SK-N-MC (cell line): Measurements from ENCODE around the gene MCTP2.

Experiments
- DNase-seq: peaks from one replicate; pipeline ENCODE4 v3.0.0-alpha.2; 2011; ENCODE audit warnings: low read depth, low spot score
- H3K27ac ChIP-seq: fragments of 200-600 bp; sonication (generic); 2 replicates; pipeline ENCODE4 v1.5.1; 2016; ENCODE audit warnings: mixed run types
- H3K36me3 ChIP-seq: fragments of 200-600 bp; sonication (generic); 2 replicates; pipeline ENCODE4 v1.6.1; 2017; ENCODE audit warnings: antibody characterized with exemption, low read length, mixed read lengths; ENCODE audit not compliant: insufficient read depth
- H3K4me3 ChIP-seq: fragments of 200-600 bp; sonication (generic); 2 replicates; pipeline ENCODE4 v1.5.1; 2016
- H3K9ac ChIP-seq: fragments of 200-600 bp; sonication (generic); 2 replicates; pipeline ENCODE4 v1.8.0; 2017; ENCODE audit warnings: mixed run types, mixed read lengths; ENCODE audit not compliant: insufficient read length
- H3K9me3 ChIP-seq: fragments of 200-600 bp; sonication (generic); 2 replicates; pipeline ENCODE4 v1.6.1; 2017; ENCODE audit warnings: low read depth, mild to moderate bottlenecking, antibody characterized with exemption, low read length, moderate library complexity, mixed read lengths
- EZH2 ChIP-seq: fragments of 200-600 bp; sonication (generic); IDR thresholded peaks from one replicate; pipeline ENCODE4 v1.6.1; 2017; ENCODE audit warnings: antibody characterized with exemption
- FOXP2 ChIP-seq: optimal IDR thresholded peaks from 2 replicates; pipeline ENCODE3; 2011; ENCODE audit warnings: mild to moderate bottlenecking, moderate library complexity; ENCODE audit not compliant: insufficient read depth; ENCODE audit errors: extremely low read length, control extremely low read depth
- POLR2AphosphoS5 ChIP-seq: IDR thresholded peaks from 2 replicates; pipeline ENCODE4 v1.6.1; 2012; ENCODE audit warnings: mild to moderate bottlenecking, low read depth, low read length, borderline replicate concordance

MCTP2 gene, protein sequence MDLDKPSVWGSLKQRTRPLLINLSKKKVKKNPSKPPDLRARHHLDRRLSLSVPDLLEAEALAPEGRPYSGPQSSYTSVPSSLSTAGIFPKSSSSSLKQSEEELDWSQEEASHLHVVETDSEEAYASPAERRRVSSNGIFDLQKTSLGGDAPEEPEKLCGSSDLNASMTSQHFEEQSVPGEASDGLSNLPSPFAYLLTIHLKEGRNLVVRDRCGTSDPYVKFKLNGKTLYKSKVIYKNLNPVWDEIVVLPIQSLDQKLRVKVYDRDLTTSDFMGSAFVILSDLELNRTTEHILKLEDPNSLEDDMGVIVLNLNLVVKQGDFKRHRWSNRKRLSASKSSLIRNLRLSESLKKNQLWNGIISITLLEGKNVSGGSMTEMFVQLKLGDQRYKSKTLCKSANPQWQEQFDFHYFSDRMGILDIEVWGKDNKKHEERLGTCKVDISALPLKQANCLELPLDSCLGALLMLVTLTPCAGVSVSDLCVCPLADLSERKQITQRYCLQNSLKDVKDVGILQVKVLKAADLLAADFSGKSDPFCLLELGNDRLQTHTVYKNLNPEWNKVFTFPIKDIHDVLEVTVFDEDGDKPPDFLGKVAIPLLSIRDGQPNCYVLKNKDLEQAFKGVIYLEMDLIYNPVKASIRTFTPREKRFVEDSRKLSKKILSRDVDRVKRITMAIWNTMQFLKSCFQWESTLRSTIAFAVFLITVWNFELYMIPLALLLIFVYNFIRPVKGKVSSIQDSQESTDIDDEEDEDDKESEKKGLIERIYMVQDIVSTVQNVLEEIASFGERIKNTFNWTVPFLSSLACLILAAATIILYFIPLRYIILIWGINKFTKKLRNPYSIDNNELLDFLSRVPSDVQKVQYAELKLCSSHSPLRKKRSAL

GRCh38 chr15:94230883-94231722 lies at the start of gene MCTP2:
Gene MCTP2, plus strand, starts transcription at chr15:94231561. Its CDS starts 66,705 bp downstream, at chr15:94298266.
- Histone ChIP-seq H3K4me3 (peak within 1 kb of the TSS; percentile 73), H3K9me3 (no peaks in the 10 kb centered on the region), H3K36me3 (no peaks in the 10 kb centered on the region), H3K27ac (no peak within 1 kb of the TSS), H3K9ac (no peak within 1 kb of the TSS)
- peak; percentile 53; the same call in 1 of the 2 replicates for TF ChIP-seq POLR2AphosphoS5
- TF ChIP-seq FOXP2: no peak
- no peak for TF ChIP-seq EZH2
- DNase-seq: no peak

DNA sequence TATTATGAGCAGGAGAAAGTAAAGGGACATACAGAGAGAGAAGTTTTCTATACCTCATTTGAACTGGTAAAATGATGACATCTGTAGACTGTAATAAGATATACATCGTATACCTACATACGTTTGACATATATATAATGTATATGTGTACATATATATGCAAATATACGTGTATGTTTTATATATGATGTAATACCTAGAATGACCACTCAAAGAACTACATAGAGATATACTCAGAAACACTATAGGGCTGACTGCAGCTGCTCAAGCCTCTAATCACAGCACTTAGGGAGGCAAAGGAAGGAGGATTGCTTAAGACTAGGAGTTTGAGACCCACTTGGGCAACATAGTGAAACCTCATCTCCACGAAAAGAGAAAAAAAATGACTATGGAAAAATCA lies 48.5 kb upstream of the MCTP2 start:
- H3K27ac ChIP-seq: no peak overlapping the region
- no peaks in the 10 kb centered on the region for H3K36me3 ChIP-seq
- DNase-seq: no peak
- TF ChIP-seq EZH2: no peak
- TF ChIP-seq FOXP2: no peak
- TF ChIP-seq POLR2AphosphoS5: no peak
- H3K9ac ChIP-seq: no peak overlapping the region
- H3K4me3 ChIP-seq: no peak overlapping the region
- H3K9me3 ChIP-seq: no peaks in the 10 kb centered on the region

- no peaks in the 10 kb centered on the region for H3K36me3 ChIP-seq
- H3K9ac ChIP-seq: no peak overlapping the region
- no peaks in the 10 kb centered on the region for H3K9me3 ChIP-seq
- H3K4me3 ChIP-seq: no peak overlapping the region
- no peak overlapping the region for H3K27ac ChIP-seq
- TF ChIP-seq EZH2 (no peak), POLR2AphosphoS5 (no peak), FOXP2 (no peak)
- DNase-seq: no peak
Measured at GRCh38 chr15:94185547-94186236, 45.7 kb upstream of the MCTP2 start.

DNA sequence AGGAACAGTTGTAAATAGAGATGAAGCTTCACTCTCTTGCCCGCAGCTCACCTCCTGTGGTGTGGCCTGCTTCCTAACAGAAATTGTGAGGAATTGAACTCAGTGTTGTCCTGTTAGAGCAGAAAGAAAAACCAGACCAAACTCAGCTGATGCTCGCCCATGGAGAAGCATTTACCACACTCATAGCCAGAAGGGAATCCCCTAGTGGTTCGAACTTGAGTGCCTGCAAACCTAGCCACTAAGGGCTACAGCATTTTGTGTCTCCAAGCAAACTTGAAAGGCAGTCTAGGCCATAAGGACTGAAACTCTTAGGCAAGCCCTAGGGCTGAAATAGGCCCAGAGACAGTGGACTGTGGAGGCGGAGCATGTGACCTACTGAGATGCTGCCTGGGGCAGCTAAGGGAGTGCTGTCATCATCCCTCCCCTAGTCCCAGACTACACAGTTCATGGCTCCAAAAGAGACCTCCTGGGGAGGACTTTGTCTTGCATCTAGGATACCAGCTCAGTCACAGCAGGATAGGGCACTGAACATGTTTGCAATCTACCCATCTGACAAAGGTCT lies 44.5 kb upstream of the MCTP2 start:
- H3K4me3 ChIP-seq: no peak overlapping the region
- TF ChIP-seq EZH2 (no peak), FOXP2 (no peak), POLR2AphosphoS5 (no peak)

GRCh38 chr15:94193906-94194305 lies 37.5 kb upstream of the MCTP2 start:
- DNase-seq: no peak
- no peaks in the 10 kb centered on the region for H3K36me3 ChIP-seq
- no peak overlapping the region for H3K4me3 ChIP-seq
- TF ChIP-seq EZH2: no peak
- TF ChIP-seq POLR2AphosphoS5: no peak
- no peak for TF ChIP-seq FOXP2
- H3K27ac ChIP-seq: no peak overlapping the region
- no peak overlapping the region for H3K9ac ChIP-seq
- no peaks in the 10 kb centered on the region for H3K9me3 ChIP-seq

More for the DNA sequence above, 44.5 kb upstream of the MCTP2 start:
- Histone ChIP-seq H3K27ac (no peak overlapping the region), H3K36me3 (no peaks in the 10 kb centered on the region), H3K9me3 (no peaks in the 10 kb centered on the region), H3K9ac (no peak overlapping the region)
- no peak for DNase-seq

GRCh38 chr15:94196531-94196930 lies 34.8 kb upstream of the MCTP2 start:
- Histone ChIP-seq H3K4me3 (no peak overlapping the region), H3K36me3 (no peaks in the 10 kb centered on the region), H3K9me3 (no peaks in the 10 kb centered on the region), H3K9ac (no peak overlapping the region), H3K27ac (no peak overlapping the region)
- TF ChIP-seq EZH2: no peak
- TF ChIP-seq POLR2AphosphoS5: no peak
- TF ChIP-seq FOXP2: no peak
- DNase-seq: no peak

DNA sequence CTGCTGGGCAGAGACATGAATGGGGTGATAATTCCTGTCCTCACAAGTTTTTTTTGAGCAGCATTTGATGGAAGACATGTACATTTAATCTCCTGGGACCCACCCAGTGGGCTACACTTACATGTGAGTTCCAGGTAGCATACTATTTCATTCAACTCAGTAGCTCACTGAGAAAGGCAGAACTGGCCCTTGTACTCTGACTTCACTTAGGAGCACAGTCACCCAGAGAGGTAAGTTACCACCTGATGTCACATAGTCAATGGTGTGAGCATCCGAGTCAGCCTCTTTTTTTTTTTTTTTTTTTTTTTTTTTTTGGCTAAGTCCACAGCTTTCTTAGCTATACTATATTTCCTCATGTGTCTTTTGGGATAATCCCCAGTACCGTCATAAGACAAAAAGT lies 32.7 kb upstream of the MCTP2 start:
- no peaks in the 10 kb centered on the region for H3K36me3 ChIP-seq
- no peak for TF ChIP-seq POLR2AphosphoS5
- no peak for TF ChIP-seq FOXP2
- no peak overlapping the region for H3K9ac ChIP-seq
- no peak overlapping the region for H3K4me3 ChIP-seq
- H3K9me3 ChIP-seq: no peaks in the 10 kb centered on the region
- DNase-seq: no peak
- H3K27ac ChIP-seq: no peak overlapping the region
